ENCODE measurements around the gene FEN1. TPM values are rescaled to one million over a fixed set of nuclear protein-coding genes. Genes with fewer than 3 reads are reported as not detected.

Gene FEN1
- total RNA-seq, 1 donor, result 9.0 TPM

- Histone ChIP-seq H3K4me2 (ENCODE audit: insufficient read depth, low read length) (no peak overlapping the region), H3K79me2 (ENCODE audit: insufficient read depth, low read length) (no peaks in the 10 kb centered on the region), H4K20me1 (ENCODE audit: insufficient read depth, low read length) (no peaks in the 10 kb centered on the region), H3K9me3 (ENCODE audit: low read depth, low read length) (no peaks in the 10 kb centered on the region), H2AFZ (ENCODE audit: low read length) (no peak overlapping the region), H3K4me1 (ENCODE audit: insufficient read depth, low read length) (no peaks in the 10 kb centered on the region), H3K36me3 (ENCODE audit: insufficient read depth, low read length) (peaks cover 16% of the 10 kb centered on the region), H3K4me3 (ENCODE audit: insufficient read depth, low read length) (no peak overlapping the region), H3K27ac (ENCODE audit: low read depth, low read length) (no peak overlapping the region), H3K27me3 (ENCODE audit: insufficient read depth, low read length) (no peaks in the 10 kb centered on the region)
- DNase-seq (ENCODE audit: insufficient read length, low spot score, missing footprints), result no peak
- TF ChIP-seq CTCF (IDR thresholded peaks at IDR 0.05; ENCODE audit: extremely low read depth, low read depth, low read length), result no peak
These were observed 10.4 kb upstream of the FEN1 start for GRCh38 chr11:61782299-61782698.

GRCh38 chr11:61782841-61783240 is 9.9 kb upstream of the FEN1 start:
- no peak for TF ChIP-seq CTCF (IDR thresholded peaks at IDR 0.05; ENCODE audit: extremely low read depth, low read depth, low read length)
- Histone ChIP-seq H3K79me2 (ENCODE audit: insufficient read depth, low read length) (no peaks in the 10 kb centered on the region), H2AFZ (ENCODE audit: low read length) (no peak overlapping the region), H3K36me3 (ENCODE audit: insufficient read depth, low read length) (peaks cover 22% of the 10 kb centered on the region), H3K27me3 (ENCODE audit: insufficient read depth, low read length) (no peaks in the 10 kb centered on the region), H3K4me2 (ENCODE audit: insufficient read depth, low read length) (no peak overlapping the region), H3K27ac (ENCODE audit: low read depth, low read length) (no peak overlapping the region), H3K4me3 (ENCODE audit: insufficient read depth, low read length) (no peak overlapping the region), H4K20me1 (ENCODE audit: insufficient read depth, low read length) (peaks cover 3% of the 10 kb centered on the region), H3K4me1 (ENCODE audit: insufficient read depth, low read length) (no peaks in the 10 kb centered on the region), H3K9me3 (ENCODE audit: low read depth, low read length) (no peaks in the 10 kb centered on the region)
- DNase-seq (ENCODE audit: insufficient read length, low spot score, missing footprints), result peak; percentile 78

- Histone ChIP-seq H3K4me3 (ENCODE audit: insufficient read depth, low read length) (no peak overlapping the region), H2AFZ (ENCODE audit: low read length) (no peak overlapping the region), H3K4me1 (ENCODE audit: insufficient read depth, low read length) (no peaks in the 10 kb centered on the region), H3K27me3 (ENCODE audit: insufficient read depth, low read length) (no peaks in the 10 kb centered on the region), H3K4me2 (ENCODE audit: insufficient read depth, low read length) (no peak overlapping the region), H4K20me1 (ENCODE audit: insufficient read depth, low read length) (peaks cover 5% of the 10 kb centered on the region), H3K9me3 (ENCODE audit: low read depth, low read length) (no peaks in the 10 kb centered on the region), H3K79me2 (ENCODE audit: insufficient read depth, low read length) (no peaks in the 10 kb centered on the region), H3K27ac (ENCODE audit: low read depth, low read length) (no peak overlapping the region), H3K36me3 (ENCODE audit: insufficient read depth, low read length) (peaks cover 33% of the 10 kb centered on the region)
- DNase-seq (ENCODE audit: insufficient read length, low spot score, missing footprints), result peak; percentile 90
- TF ChIP-seq CTCF (IDR thresholded peaks at IDR 0.05; ENCODE audit: extremely low read depth, low read depth, low read length), result no peak
These were observed 8.8 kb upstream of the FEN1 start for GRCh38 chr11:61783717-61784505.

GRCh38 chr11:61784506-61784805 is 8.3 kb upstream of the FEN1 start:
- Histone ChIP-seq H3K9me3 (ENCODE audit: low read depth, low read length) (no peaks in the 10 kb centered on the region), H3K27ac (ENCODE audit: low read depth, low read length) (no peak overlapping the region), H3K36me3 (ENCODE audit: insufficient read depth, low read length) (peaks cover 38% of the 10 kb centered on the region), H2AFZ (ENCODE audit: low read length) (no peak overlapping the region), H4K20me1 (ENCODE audit: insufficient read depth, low read length) (peaks cover 5% of the 10 kb centered on the region), H3K4me3 (ENCODE audit: insufficient read depth, low read length) (no peak overlapping the region), H3K4me1 (ENCODE audit: insufficient read depth, low read length) (no peaks in the 10 kb centered on the region), H3K27me3 (ENCODE audit: insufficient read depth, low read length) (no peaks in the 10 kb centered on the region), H3K79me2 (ENCODE audit: insufficient read depth, low read length) (peaks cover 1% of the 10 kb centered on the region), H3K4me2 (ENCODE audit: insufficient read depth, low read length) (no peak overlapping the region)
- TF ChIP-seq CTCF (IDR thresholded peaks at IDR 0.05; ENCODE audit: extremely low read depth, low read depth, low read length), result no peak
- peak; percentile 80 for DNase-seq (ENCODE audit: insufficient read length, low spot score, missing footprints)
